Heart right ventricle (tissue), 16 donors: ENCODE results near the gene GLCE. TPM values are rescaled to one million over a fixed set of nuclear protein-coding genes. Genes with fewer than 3 reads are reported as not detected.

Experiments
- ATAC-seq, 8 donors: fragments of 200-7000 bp; cut with Tn5 transposase; one replicate each; pipeline ENCODE4 v1.9.1; 2020; ENCODE audit warnings: mild to moderate bottlenecking in 8 of 8, moderate library complexity in 8 of 8, moderate number of reproducible peaks in 1 of 8
- DNase-seq, 2 donors: peaks; one replicate each; pipeline ENCODE4 v3.0.0-alpha.2; 2020
- H3K27ac ChIP-seq, 10 donors: fragments of 200-600 bp; sonication (generic) in 2 of 10; one replicate each; pipeline versions ENCODE4 v1.5.0 to v1.8.0; 2020 to 2022; ENCODE audit warnings: mild to moderate bottlenecking in 3 of 10
- H3K27me3 ChIP-seq, 7 donors: fragments of 200-600 bp; one replicate each; pipeline ENCODE4 v1.8.0; 2021 to 2022; ENCODE audit warnings: mild to moderate bottlenecking in 2 of 7
- H3K36me3 ChIP-seq, 9 donors: fragments of 200-600 bp; sonication (generic) in 1 of 9; one replicate each; pipeline versions ENCODE4 v1.5.0 to v1.8.0; 2020 to 2022; ENCODE audit warnings: mild to moderate bottlenecking in 2 of 9
- H3K4me1 ChIP-seq, 9 donors: fragments of 200-600 bp; sonication (generic) in 1 of 9; one replicate each; pipeline versions ENCODE4 v1.5.0 to v1.8.0; 2020 to 2022; ENCODE audit warnings: mild to moderate bottlenecking in 4 of 9
- H3K4me3 ChIP-seq, 10 donors: fragments of 200-600 bp; sonication (generic) in 2 of 10; one replicate each; pipeline versions ENCODE4 v1.5.0 to v1.8.0; 2020 to 2022; ENCODE audit warnings: mild to moderate bottlenecking in 7 of 10, moderate library complexity in 2 of 10
- H3K9me3 ChIP-seq, 11 donors: fragments of 200-600 bp in 10 of 11; sonication (generic) in 2 of 11; one replicate each; pipeline versions ENCODE4 v1.5.0 to v1.8.0; 2013 to 2022; ENCODE audit warnings: mild to moderate bottlenecking in 2 of 11, control low read depth in 1 of 11, moderate library complexity in 1 of 11
- CTCF ChIP-seq, 9 donors: fragments of 200-600 bp; sonication (generic) in 2 of 9; IDR thresholded peaks; one replicate each; pipeline versions ENCODE4 v1.5.0 to v1.8.0; 2021 to 2022; ENCODE audit warnings: antibody characterized with exemption in 9 of 9, mild to moderate bottlenecking in 5 of 9, moderate library complexity in 1 of 9
- WGBS, 2 donors: extraction: QIAGEN DNeasy Blood & Tissue Kit; methylation state at CpG; one replicate each; pipeline ENCODE4 v1.1.7; 2013; ENCODE audit warnings: inconsistent platforms in 1 of 2; 5-methylcytosine and 5-hydroxymethylcytosine counted together
- intact Hi-C, 10 donors: fragments of 100-400 bp; cut with DNase I; formaldehyde crosslinking; loops; one replicate each; pipeline versions ENCODE4 v1.11.1 to v1.14.2; 2022
- polyA plus RNA-seq, 2 donors: library from polyadenylated mRNA; stranded (reverse); fragments of 200-250 nt; gene quantifications; one replicate each; pipeline ENCODE4 v1.2.3, GENCODE V29; 2013
- total RNA-seq, 10 donors: library from RNA; stranded (reverse); fragmentation: NEBNext Ultra II Directional in 3 of 10; extraction: Animal tissue kit (Norgen Biotek cat#: 25700) in 3 of 10; gene quantifications; one replicate each; pipeline versions ENCODE4 v1.2.1 to v1.2.4, GENCODE V29; 2021 to 2023
- donor health status: Arrhythmogenic right ventricular cardiomyopathy.
- donor health status: ischemic (EF 13 %, LVEDD 7.1; RV severe dilation, severe dysfunction).
- donor health status: healthy with polysubstance abuse.
- donor health status: DM: no; HTN: yes; CAD: no.
- donor health status: DM: no; HTN: no; CAD: no.
- donor health status: ischemic (EF 25% LVEDD 6.9; RV normal size, moderate dysfunction).
- donor health status: ischemic (EF 25% LVEDD 5.7; RV mildly dilated, moderate dysfunction).
- donor health status: healthy.
- donor health status: DM: yes; HTN: yes; CAD: no.
- donor health status: Ischemic cardiomyopathy.
- donor health status: ischemic (EF 35%, LVEDD 5.7; RV mildly dilated, moderate dysfunction).
- donor health status: nonischemic (EF 11% LVEDD 7.7; RV severe dilation, severe dysfunction).
- donor health status: DM: yes; HTN: yes; CAD: no.
- donor health status: PGD.
- donor health status: ischemic (EF 29% LVEDD 5.4; RV normal size, mild dysfunction).
- donor health status: nonischemic (EF 23%, LVEDD 6.1; RV moderate dilation, normal function).

Gene GLCE
- total and polyA plus RNA-seq, 12 donors = 5.4 to 13.3 (median 7.5) TPM

DNA sequence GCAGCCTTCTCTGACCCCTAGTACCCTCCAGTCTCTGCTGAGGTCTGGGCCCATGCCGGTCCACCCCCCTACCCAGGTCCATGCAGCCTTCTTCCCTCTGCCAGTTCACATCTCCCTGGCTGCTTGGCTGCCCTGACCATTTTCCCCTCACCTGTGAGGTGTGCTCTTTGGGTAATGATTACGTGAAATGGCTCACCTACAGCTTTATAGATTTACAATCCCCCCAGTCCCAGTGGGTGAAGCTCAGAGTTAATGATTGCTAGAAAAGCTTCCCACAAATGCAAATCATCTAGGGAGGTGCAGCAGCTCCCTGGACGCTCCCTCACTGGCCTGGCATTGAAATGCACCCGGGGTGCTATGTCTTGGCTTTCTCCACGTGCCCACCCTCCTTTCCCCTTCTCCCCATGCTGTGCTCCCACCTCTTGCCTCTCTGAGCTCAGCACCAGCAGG lies 157.0 kb downstream of the GLCE start:
- no peak overlapping the region for H3K27ac ChIP-seq
- H3K27me3 ChIP-seq = peaks cover 0 to 14% (median 0%) of the 10 kb centered on the region in 7 donors
- H3K4me3 ChIP-seq = no peak overlapping the region
- no peak for ATAC-seq
- TF ChIP-seq CTCF (IDR thresholded peaks at IDR 0.05) = no peak
- H3K9me3 ChIP-seq = no peaks in the 10 kb centered on the region
- H3K4me1 ChIP-seq = peaks cover 0 to 12% (median 0%) of the 10 kb centered on the region in 9 donors
- H3K36me3 ChIP-seq = no peaks in the 10 kb centered on the region
- intact Hi-C loops = no loop called here
- DNase-seq = no peak
- WGBS, 2 donors = 76 to 81% methylated on average over 5 of the region's 5 CpGs

DNA sequence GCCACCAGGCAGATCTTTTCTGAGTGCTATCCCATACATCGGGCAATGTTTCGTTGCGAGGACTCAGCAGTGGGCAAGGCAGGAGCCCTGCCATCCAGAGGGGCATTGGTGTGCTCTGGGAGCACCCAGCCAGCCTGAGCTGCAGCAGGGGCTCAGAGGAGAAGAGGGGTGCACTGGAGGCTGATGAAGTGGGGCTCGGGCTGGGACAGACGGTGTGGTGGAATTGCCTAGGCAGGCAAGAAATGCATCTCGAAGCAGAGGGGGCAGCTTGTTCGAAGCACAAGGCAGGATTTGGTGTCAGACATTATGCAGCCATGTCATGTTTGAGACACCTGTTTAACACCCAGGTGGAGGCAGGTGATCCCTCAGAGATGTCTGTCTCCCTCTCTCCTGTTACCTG lies 157.6 kb downstream of the GLCE start:
- intact Hi-C loops = no loop called here
- DNase-seq = no peak
- Histone ChIP-seq H3K4me1 (peaks cover 0 to 12% (median 0%) of the 10 kb centered on the region in 9 donors), H3K27me3 (peaks cover 0 to 13% (median 0%) of the 10 kb centered on the region in 7 donors), H3K36me3 (no peaks in the 10 kb centered on the region), H3K4me3 (no peak overlapping the region), H3K27ac (no peak overlapping the region), H3K9me3 (peaks cover 0 to 3% (median 0%) of the 10 kb centered on the region in 11 donors)
- WGBS, 2 donors = 92 to 98% methylated on average over 7 of the region's 7 CpGs
- TF ChIP-seq CTCF (IDR thresholded peaks at IDR 0.05) = no peak
- no peak for ATAC-seq

- TF ChIP-seq CTCF (IDR thresholded peaks at IDR 0.05) = no peak
- Histone ChIP-seq H3K27ac (no peak overlapping the region), H3K4me1 (no peaks in the 10 kb centered on the region), H3K9me3 (peaks cover 0 to 3% (median 0%) of the 10 kb centered on the region in 11 donors), H3K4me3 (no peak overlapping the region), H3K27me3 (peaks cover 0 to 10% (median 0%) of the 10 kb centered on the region in 7 donors), H3K36me3 (no peaks in the 10 kb centered on the region)
- ATAC-seq (no peak), DNase-seq (no peak)
- 81 to 85% methylated on average over 19 of the region's 19 CpGs for WGBS, 2 donors
- intact Hi-C loops = no loop called here
These were observed 159.2 kb downstream of the GLCE start for GRCh38 chr15:69319384-69320375.

DNA sequence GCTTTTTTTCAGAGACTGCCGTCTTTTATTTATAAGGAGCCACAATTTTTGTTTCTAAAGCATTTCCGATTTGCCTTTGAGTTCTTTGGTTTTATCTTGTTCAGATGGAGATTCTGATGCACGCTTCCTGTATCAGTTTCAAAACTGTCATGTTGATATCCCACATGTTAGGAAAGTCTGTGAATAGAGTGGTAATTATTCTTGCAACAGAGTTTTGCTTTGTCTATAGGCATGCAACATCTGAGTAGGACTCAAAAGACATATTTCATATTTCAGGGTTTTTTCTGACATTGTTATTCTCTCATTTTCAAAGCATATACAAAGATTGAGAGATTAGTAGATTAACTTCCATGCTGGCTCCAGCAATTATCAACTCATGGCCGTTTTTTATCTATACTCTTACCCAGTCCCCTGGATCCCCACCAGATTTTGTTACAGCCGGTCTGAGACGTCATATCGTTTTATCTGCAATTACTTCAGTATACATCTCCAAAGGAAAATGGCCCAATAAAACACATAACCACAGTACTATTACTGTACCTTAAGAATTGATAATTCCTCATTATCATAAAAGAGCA lies 160.6 kb downstream of the GLCE start:
- no peaks in the 10 kb centered on the region for H3K36me3 ChIP-seq
- H3K4me1 ChIP-seq = no peaks in the 10 kb centered on the region
- no peak for ATAC-seq
- TF ChIP-seq CTCF (IDR thresholded peaks at IDR 0.05) = no peak
- peaks cover 0 to 3% (median 0%) of the 10 kb centered on the region in 11 donors for H3K9me3 ChIP-seq
- H3K4me3 ChIP-seq = no peak overlapping the region
- peaks cover 0 to 10% (median 0%) of the 10 kb centered on the region in 7 donors for H3K27me3 ChIP-seq
- no peak overlapping the region for H3K27ac ChIP-seq
- intact Hi-C loops = no loop called here
- DNase-seq = no peak
- WGBS, 2 donors = 47 to 61% methylated on average over 7 of the region's 7 CpGs

Other genes with a start within 250 kb of the GLCE start
- 10 to 100 TPM in 1 of 10 donors, 1 to 10 TPM in 9; 1.0 to 10.5 (median 4.9) TPM for gene SPESP1, start 230.1 kb upstream of the GLCE start, total RNA-seq
- gene SPESP1, start 230.1 kb upstream of the GLCE start, polyA plus RNA-seq = 1 to 10 TPM; 4.2 to 5.3 TPM
- under 1 TPM in 6 of 10 donors, not detected in 4; 0.06 to 0.30 (median 0.18) TPM for gene NOX5, start 145.9 kb upstream of the GLCE start, total RNA-seq
- gene NOX5, start 145.9 kb upstream of the GLCE start, polyA plus RNA-seq = under 1 TPM; 0.06 to 0.37 TPM
- gene PAQR5, start 138.3 kb downstream of the GLCE start, total RNA-seq = under 1 TPM; 0.32 to 0.97 (median 0.60) TPM
- gene PAQR5, start 138.3 kb downstream of the GLCE start, polyA plus RNA-seq = 1 to 10 TPM in 1 of 2 donors, under 1 TPM in 1; 0.52 to 1.0 TPM